SH-SY5Y (cell line): Measurements from ENCODE around the gene UGT2B7.

Experiments
- GATA2 ChIP-seq: IDR thresholded peaks from 2 replicates; pipeline ENCODE4 v1.6.1; 2011; ENCODE audit warnings: mild to moderate bottlenecking, low read depth, low read length
- GATA3 ChIP-seq: IDR thresholded peaks from 2 replicates; pipeline ENCODE4 v1.6.1; 2011; ENCODE audit warnings: low read depth, mild to moderate bottlenecking, low read length, moderate library complexity

The UGT2B7 gene

DNA sequence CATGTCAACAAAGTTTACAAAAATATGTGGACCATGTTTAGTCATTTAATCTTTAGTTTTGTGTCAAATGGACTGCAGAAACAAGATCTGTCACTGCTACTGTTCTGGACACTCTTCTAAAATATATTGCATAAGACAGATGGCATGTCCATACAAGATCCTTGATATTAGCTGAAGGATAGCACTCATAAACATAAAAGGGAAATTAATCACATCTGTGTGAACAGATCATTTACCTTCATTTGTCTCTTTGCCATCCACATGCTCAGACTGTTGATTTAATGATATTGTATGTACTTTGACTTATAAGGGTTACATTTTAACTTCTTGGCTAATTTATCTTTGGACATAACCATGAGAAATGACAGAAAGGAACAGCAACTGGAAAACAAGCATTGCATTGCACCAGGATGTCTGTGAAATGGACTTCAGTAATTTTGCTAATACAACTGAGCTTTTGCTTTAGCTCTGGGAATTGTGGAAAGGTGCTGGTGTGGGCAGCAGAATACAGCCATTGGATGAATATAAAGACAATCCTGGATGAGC lies at the start of gene UGT2B7:
Gene UGT2B7, plus strand, starts transcription at position 364 of the 546 bp plus-strand sequence. Its CDS starts 47 bp downstream, at position 411.
- TF ChIP-seq GATA3 (no peak), GATA2 (no peak)

- TF ChIP-seq GATA3 = no peak
- no peak for TF ChIP-seq GATA2
These were observed 46.4 kb upstream of the UGT2B7 start for GRCh38 chr4:69049860-69050259.

DNA sequence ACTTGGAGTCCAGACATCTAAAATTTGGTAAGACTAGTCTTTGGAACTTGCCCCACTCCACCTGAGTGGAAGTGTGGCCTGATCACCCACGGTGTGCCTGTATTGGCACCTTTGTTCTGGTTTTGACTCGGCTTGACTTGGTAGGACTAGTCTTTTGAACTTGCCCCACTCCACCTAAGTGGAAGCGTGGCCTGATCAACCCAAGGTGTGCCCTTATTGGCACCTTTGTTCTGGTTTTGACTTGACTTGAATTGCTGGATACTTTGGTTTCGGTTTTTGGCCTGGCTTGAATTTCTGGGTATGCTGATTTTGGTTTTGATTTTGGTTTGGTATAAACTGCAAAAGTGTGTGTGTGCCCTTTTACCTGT lies 44.7 kb upstream of the UGT2B7 start:
- no peak for TF ChIP-seq GATA2
- TF ChIP-seq GATA3 = no peak

DNA sequence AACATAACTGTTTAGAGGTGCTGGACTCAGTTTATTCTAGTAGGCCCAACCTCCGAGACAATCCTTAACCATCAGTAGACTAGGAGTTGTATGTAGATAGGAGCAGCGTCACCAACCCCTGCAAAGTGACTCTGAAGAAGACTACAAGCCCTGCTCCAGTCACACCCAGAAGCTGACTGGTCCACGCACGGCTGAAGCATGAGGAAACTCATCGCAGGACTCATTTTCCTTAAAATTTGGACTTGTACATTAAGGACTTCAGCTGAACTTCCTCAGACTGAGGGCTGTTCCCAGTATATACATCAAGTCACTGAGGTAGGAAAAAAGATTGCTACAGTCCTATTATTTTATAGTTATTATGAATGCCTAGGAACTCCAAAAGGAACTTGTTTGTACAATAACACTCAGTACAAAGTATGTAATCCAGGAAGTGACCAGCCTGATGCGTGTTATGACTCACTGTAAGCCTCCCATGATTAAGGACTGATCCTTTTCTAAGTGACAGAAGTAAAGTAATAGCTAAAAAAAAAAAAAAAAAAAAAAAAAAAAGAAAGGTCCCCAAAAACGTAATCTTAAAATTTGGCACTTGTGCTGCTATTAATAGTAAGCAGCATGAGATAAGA lies 41.6 kb upstream of the UGT2B7 start:
- TF ChIP-seq GATA3 (no peak), GATA2 (no peak)

DNA sequence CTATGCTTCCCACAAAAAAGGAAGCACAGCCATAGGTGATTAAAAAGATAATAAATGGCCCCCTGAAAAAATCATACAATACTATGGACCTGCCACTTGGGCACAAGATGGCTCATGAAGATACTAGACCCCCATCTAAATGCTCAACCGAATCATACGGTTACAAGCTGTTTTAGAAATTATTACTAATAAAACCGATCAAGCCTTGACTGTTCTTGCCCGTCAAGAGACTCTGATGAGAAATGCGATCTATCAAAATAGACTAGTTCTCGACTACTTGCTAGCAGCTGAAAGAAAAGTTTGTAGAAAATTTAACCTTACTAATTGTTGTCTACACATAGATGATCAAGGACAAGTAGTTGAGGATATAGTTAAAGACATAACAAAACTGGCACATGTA lies 40.1 kb upstream of the UGT2B7 start:
- no peak for TF ChIP-seq GATA3
- TF ChIP-seq GATA2 = no peak

DNA sequence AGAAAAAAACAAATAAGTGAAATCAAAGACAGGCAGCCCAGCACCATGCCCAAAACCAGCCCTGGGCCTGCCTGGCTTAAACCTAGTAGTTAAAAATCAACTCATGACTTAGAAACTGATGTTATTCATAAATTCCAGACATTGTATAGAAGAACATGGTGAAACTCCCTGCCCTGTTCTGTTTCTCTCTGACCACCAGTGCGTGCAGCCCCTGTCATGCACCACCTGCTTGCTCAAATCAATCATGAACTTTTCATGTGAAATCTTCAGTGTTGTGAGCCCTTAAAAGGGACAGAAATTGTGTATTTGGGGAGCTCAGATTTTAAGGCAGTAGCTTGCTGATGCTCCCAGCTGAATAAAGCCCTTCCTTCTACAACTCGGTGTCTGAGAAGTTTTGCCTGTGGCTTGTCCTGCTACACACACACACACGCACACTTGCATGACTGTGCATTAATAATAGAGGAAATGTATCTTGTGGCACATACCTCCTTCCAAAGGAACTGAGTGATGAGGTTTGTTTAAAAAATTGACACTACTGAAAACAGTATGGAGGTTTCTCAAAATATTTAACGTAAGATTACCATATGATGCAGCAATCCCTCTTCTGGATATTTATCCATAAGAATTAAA lies 39.2 kb upstream of the UGT2B7 start:
- TF ChIP-seq GATA2 = no peak
- no peak for TF ChIP-seq GATA3

DNA sequence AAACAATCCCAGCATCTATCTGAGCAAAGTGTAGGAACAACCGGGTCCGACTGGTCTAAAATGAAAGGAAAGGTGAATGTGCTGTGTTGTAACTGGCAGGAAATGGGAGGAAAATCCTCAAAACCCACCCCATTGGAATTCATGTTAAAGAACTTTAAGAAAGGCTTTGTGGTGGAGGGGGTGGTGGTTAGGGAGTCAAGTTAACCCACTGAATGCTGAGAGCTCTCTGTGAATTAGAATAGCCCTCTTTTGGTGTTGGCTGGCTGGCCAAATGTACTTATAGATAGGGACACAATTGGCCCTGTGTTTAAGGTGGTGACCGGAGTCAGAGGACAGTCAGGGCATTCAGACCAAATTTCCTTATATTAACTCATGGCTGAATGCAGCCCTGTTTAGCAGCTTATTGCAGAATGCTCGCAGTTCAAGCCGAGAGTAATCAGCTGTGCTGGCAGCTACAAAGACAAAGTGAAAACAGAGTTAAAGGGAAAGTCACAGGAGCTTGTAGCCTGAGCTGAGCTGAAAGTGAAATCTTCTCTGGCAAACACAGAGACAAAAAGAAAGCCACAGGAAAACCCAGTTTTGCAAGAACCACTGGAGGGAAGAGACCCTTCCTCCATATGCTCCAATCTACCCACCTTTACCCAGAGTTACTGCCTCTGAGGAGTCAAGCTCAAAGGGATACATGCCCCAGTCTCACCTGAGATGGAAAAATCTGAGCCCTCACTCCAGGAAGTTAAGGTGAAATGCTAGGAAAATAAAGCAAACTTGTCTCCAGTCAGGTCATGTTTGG lies 38.5 kb upstream of the UGT2B7 start:
- TF ChIP-seq GATA3 (no peak), GATA2 (no peak)

GRCh38 chr4:69058410-69059059 lies 37.7 kb upstream of the UGT2B7 start:
- no peak for TF ChIP-seq GATA2

DNA sequence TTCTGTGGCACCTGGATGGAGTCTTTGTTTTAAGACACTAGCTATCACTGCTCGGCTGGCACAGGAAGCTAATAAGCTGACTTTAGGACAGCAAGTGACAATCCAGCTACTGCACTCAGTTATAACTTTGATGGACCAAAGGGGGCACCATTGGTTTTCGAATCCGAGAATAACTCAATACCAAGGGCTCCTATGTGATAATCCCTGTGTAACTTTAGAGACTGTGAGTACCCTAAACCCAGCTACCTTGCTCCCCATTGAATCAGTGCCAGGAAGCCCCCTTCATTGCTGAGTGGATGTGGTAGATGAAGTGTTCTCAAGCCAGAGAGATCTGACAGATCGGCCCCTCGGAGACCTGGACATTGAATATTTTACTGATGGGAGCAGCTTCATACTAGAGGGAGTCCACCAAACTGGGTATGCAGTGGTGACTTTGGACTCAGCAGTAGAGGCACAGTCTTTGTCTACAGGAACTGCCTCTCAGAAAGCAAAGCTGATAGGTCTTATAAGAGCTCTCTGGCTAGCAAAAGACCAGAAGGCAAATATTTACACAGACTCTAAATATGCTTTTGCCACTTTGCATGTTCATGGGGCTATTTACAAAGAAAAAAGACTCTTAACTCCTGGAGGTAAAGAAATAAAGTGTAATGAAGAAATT lies 35.5 kb upstream of the UGT2B7 start:
- TF ChIP-seq GATA3 (no peak), GATA2 (no peak)

GRCh38 chr4:69064391-69064790 lies 31.9 kb upstream of the UGT2B7 start:
- no peak for TF ChIP-seq GATA3
- no peak for TF ChIP-seq GATA2

- TF ChIP-seq GATA3 (no peak), GATA2 (no peak)
These were observed 29.3 kb upstream of the UGT2B7 start for GRCh38 chr4:69066945-69067344.

DNA sequence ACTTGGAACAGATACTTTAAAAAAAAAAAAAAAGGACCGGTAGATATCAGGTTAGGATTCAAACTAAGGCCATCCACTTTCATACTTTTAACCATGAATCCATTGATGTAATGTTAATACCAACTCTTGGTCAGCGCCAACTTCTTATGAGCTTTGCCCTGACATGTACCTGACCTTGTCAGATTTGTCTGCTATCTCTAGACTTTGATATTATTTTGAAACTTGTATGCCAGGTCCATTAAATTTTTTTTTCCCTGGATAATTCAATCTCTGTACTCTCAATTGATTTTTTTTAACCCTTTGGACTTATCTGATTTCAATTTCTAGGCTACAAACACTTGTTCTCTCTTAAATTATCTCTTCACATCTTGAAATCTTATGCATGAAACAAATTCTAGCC lies 27.2 kb upstream of the UGT2B7 start:
- no peak for TF ChIP-seq GATA2
- no peak for TF ChIP-seq GATA3

GRCh38 chr4:69070590-69070989 lies 25.7 kb upstream of the UGT2B7 start:
- TF ChIP-seq GATA2 (no peak), GATA3 (no peak)

GRCh38 chr4:69071286-69071685 lies 25.0 kb upstream of the UGT2B7 start:
- TF ChIP-seq GATA3 (no peak), GATA2 (no peak)

DNA sequence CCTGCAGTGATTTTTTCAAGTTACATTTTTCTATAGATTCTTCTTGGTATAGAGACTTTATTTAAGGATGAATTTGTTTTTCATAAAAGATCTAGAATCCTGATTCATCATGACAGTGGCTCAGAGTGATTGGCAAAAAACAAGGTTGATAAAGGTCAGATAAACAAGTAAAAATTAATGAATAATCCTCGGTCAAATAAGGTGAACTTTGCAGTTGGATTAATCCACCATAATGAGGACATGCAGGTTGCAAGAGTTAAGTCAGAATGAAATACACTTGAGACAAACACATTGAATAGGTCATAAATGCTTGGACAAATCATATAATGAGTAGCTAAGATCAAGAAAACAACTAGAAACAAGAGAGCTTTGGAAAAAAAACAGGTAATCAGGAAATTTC lies 22.9 kb upstream of the UGT2B7 start:
- no peak for TF ChIP-seq GATA2
- no peak for TF ChIP-seq GATA3
